NCI-H526 treated with DMSO at 0.1 percent for 48 hours (cell line): ENCODE results near the gene LASP1.
"Not testable (repeated sequence)": the region's sequence is repeated elsewhere in the genome, so short reads cannot be mapped to it uniquely, and the experiment has no call there.

Experiments used
- DNase-seq: peaks from one replicate; lab custom pipeline; 2025; lab: John Stamatoyannopoulos, UW

LASP1 gene

DNA sequence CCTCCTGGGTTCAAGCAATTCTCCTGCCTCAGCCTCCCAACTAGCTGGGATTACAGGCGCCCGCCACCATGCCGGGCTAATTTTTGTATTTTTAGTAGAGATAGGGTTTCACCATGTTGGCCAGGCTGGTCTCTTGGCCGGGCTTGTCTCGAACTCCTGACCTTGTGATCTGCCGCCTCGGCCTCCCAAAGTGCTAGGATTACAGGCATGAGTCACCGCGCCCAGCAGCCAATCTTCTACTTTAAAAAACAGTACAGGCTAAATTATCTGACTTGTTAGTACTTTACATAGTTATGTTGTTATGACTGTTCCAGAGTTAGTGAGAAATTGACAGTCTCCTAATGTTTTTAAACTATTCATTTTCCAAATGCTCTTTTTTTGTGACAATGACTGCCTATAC, 64.1 kb downstream of the LASP1 start:
- DNase-seq, result not testable (repeated sequence)

GRCh38 chr17:38939987-38940386, 70.1 kb downstream of the LASP1 start:
- no peak for DNase-seq

DNA sequence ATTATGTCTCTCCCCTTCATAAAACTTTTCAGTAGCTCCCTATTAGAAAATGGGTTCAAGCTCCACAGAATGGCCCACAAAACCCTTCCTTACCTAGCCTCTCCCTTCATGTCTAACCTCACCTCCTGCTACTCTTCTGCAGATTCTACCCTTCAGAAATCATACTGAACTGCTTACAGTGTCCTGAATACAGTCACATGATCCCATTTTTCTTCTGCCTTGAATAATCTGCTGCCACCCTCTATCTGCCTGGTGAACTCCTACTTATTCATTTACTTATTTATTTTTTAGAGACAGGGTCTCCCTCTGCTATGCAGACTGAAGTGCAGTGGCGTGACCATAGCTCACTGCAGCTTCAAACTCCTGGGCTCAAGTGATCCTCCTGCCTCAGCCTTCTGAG, 70.5 kb downstream of the LASP1 start:
- DNase-seq, result no peak

GRCh38 chr17:38942696-38943334, 73.0 kb downstream of the LASP1 start:
- no peak for DNase-seq

GRCh38 chr17:38943607-38944006, 73.7 kb downstream of the LASP1 start:
- no peak for DNase-seq

DNA sequence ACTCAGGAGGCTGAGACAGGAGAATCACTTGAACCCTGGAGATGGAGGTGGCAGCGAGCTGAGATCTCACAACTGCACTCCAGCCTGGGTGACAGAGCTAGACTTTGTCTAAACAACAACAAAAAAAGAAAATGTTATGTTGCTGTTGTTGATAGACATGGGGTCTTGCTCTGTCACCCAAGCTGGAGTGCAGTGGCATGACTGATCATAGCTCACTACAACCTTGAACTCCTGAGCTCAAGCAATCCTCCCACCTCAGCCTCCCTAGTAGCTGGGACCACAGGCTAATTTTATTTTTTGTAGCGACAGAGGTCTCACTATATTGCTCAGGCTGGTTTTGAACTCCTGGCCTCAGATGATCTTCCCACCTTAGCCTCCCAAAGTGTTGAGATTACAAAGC, 77.3 kb downstream of the LASP1 start:
- DNase-seq, result no peak

DNA sequence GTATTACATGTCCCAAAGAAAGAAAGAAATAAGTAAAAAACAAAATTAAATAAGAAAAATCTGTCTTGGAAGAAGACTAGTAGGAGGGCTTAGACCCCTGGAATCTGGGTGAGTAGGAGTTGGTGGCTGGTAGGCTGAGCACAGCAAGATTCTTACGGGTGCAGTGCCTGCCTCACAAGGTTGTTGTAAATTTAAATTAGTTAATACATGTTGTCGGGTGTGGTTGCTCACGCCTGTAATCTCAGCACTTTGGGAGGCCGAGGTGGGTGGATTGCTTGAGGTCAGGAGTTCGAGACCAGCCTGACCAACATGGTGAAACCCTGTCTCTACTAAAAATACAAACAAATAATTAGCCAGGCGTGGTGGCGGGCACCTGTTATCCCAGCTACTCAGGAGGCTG, 83.9 kb downstream of the LASP1 start:
- DNase-seq, result not testable (repeated sequence)

DNA sequence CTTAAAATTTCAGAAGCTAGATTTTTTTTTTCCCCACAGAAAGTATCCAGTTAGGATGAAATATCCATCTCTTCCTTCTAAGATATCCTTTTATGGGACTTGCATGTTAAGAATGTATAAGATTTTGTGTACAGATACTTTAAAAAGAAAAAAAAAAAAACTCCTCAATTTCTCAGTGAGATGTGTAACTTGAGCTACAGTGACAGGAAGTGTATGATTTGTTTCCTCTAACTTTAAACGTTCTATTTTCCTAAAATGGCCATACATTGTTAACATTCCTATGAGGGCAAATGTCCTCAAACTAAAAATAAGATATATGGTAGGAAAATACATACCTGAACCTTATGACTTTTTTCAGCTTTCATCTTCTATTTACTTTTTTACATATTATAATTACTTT, 88.5 kb downstream of the LASP1 start:
- no peak for DNase-seq

- no peak for DNase-seq
Measured at GRCh38 chr17:38958756-38959155, 88.9 kb downstream of the LASP1 start.

DNA sequence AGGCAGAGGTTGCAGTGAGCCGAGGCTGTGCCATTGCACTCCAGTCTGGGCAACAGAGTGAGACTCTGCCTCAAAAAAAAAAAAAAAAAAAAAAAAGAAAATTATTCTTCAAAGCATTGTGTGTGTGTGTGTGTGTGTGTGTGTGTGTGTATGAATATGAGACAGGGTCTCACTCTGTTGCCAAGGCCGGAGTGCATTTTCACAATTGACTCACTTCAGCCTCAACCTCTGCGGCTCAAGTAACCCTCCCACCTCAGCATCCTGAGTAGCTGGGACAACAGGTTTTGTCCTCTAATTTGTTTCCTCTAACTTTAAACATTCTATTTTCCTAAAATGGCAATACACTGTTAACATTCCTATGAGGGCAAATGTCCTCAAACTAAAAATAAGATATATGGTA, 89.7 kb downstream of the LASP1 start:
- no peak for DNase-seq

GRCh38 chr17:38960402-38960801, 90.5 kb downstream of the LASP1 start:
- no peak for DNase-seq

DNA sequence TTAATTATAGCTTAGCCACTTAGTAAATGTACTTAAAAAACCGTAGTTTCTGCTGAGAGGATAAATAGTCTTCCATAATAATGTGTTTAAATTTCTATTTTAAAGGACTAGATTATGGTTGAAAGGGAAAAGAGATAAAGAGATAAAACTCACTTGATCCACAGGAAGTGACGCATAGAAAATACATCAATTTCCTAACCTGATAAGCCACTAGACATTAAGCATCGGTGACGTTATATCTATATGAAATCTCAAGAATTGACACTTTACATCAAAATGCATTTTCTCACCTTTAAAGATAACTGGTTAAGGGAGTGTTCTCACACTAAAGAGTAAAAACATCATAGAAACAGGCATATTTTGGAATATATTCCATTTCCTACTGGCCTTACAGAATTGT, 91.6 kb downstream of the LASP1 start:
- DNase-seq, result no peak

GRCh38 chr17:38967290-38967738, 97.5 kb downstream of the LASP1 start, which contains the start of gene FBXO47:
Gene FBXO47, minus strand, starts transcription at chr17:38967403. Its CDS starts 4,378 bp downstream, at chr17:38963025.
- no peak for DNase-seq

DNA sequence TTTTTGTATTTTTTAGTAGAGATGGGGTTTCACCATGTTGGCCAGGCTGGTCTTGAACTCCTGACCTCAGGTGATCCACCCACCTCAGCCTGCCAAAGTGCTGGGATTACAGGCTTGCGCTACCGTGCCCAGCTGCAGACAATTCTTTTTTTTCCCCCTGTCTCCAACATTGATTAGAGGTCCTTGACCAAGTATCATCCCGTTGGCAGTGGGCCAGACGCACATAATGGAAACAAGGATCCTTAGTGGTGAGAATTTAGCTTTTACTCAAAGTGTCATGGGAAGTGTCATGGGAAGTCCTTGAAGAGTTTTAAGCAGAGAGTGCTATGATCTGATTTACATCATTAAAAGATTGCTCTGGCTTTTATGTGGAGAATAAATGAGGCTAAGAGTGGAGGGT, 99.4 kb downstream of the LASP1 start:
- no peak for DNase-seq

- DNase-seq, result no peak
Measured at GRCh38 chr17:38970128-38970527, 100.3 kb downstream of the LASP1 start.

- DNase-seq, result no peak
Measured at GRCh38 chr17:38970804-38971203, 100.9 kb downstream of the LASP1 start.
